HG03558 (cell line): ENCODE measurements around the gene CYP2B6.
"Not testable (repeated sequence)": the region's sequence is repeated elsewhere in the genome, so short reads cannot be mapped to it uniquely, and the experiment has no call there.

Experiments used
- ATAC-seq: cut with Tn5 transposase; IDR thresholded peaks from one replicate; pipeline ENCODE4 v1.9.1; 2021; ENCODE audit warnings: moderate number of reproducible peaks; ENCODE audit not compliant: unreplicated experiment; ENCODE audit errors: extremely low read depth

The CYP2B6 gene

GRCh38 chr19:40979759-40980158 lies 11.3 kb upstream of the CYP2B6 start:
- ATAC-seq, result not testable (repeated sequence)

- ATAC-seq, result not testable (repeated sequence)
Measured at GRCh38 chr19:40980743-40981442, 10.2 kb upstream of the CYP2B6 start.

DNA sequence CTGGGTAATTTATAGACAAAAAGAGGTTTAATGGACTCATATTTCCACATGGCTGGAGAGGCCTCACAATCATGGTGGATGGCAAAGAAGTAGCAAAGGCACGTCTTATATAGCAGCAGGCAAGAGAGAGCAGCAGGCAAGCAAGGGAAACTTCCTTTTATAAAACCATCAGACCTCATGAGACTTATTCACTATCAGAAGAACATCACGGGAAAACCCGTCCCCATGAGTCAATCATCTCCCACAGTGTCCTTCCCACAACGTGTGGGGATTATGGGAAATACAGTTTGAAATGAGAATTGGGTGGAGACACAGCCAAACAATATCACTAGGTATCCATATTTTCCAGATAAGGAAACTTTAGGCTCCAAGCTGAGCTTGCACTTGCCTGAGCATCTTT lies 9.5 kb upstream of the CYP2B6 start:
- ATAC-seq, result no peak

GRCh38 chr19:40982594-40983101 lies 8.4 kb upstream of the CYP2B6 start:
- no peak for ATAC-seq

DNA sequence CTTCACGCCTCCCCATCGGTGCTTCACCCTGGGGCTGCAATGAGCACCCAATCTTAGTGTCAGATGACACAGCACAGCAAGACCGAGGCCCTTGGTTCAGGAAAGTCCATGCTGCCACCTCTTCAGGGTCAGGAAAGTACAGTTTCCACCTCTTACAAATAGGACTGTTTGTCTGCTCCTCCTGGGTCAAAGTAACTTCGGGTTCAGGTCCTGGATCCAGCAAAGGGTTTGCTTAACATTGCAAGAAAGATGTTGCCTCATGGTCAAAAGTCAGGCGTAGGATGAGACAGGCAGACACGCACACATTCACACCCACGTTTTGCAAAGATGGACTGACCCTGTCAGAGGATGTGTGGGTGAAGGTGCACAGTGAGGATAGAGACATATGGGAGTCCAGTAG lies 1.6 kb upstream of the CYP2B6 start:
- ATAC-seq, result no peak

GRCh38 chr19:40995355-40995754 lies 4.3 kb downstream of the CYP2B6 start:
- ATAC-seq, result no peak

GRCh38 chr19:40999018-40999417 lies 7.9 kb downstream of the CYP2B6 start:
- ATAC-seq, result not testable (repeated sequence)

DNA sequence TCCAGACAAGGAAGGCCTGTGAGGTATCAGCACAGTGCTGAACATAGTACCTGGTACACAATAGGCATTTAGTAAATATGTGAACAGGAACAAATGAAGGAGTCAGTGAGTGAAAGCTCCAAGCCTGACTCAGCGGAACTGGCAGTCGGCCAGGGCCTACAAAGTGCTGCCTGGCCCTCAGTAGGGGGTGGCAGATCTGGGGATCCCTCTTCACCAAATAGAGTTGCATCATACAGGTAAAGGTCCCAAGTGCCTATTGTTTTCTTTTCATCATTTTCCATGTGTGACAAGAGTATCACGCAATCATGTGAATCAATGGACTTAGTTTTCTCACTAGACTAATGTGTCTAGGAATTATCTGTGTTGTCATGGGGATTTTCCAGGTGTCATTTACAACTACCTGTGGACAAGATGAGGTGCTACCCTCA lies 9.2 kb downstream of the CYP2B6 start:
- no peak for ATAC-seq

DNA sequence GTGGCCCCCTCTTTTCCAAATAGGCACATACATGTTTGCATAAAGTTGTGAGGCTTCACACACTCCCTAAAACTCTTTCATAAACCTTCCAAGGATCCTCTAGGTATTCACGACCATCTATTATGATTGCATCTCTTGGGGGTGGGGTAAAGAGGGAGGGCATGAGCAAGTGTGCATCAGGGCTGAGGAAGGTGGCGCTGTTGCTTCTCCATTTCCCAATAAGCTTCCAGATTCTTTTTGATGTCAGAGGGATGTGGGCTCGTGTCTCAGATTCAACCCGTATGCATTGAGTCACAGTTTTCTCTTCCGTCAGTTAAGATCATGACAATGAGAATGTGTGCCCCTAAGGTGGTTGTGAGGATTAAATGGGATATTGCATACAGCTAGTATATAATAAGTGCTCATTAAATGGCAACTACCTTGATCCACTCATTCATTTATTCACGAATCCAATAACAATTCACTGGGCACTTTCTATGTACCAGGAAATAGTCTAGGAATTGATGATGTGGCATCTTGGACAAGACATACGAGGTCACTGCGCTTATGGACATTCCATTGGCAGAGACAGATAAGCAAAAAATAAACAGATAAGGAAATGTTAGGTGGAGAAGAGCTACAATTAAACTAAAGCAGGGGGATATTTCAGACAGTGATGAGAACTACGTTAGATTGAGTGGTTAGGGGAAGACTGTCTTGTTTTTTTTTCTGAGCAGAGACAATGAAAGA lies 10.3 kb downstream of the CYP2B6 start:
- no peak for ATAC-seq

DNA sequence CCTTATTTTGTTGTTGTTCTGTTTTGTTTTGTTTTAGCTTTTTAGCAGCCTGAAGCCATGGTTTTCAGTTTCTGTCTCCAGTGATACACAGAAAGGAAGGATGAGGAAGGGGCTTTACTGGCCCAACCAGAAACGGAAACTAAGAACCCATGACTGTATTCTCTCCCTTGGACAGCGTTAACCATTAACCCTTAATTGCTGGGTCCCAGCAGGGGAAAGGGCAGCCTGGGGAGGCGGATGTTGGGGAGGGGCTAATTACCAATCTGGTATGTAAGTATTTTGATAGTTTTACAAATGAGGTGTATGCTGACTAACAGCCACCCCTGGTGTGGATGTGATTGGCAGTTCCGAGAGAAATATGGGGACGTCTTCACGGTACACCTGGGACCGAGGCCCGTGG lies 12.6 kb downstream of the CYP2B6 start:
- not testable (repeated sequence) for ATAC-seq

- no peak for ATAC-seq
Measured at GRCh38 chr19:41009700-41010235, 18.7 kb downstream of the CYP2B6 start.

DNA sequence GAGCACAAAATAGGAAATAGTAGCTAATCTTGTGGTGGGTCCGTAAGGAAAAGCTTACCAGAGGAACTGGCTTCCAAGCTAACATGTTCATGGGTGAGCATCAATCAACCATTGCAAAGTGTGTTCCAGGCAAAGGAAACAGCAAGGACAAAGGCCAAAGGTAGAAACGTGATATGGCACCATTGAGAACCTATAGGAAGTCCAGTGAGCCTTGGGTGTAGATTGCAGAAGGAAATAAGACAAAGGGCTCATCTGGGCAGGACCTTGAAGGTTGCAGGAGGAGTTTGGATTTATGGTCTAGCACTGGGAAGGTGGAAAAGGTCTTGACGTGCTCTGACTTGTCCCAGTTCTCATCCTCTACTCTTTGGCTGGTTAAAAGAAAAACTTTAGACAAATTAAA lies 22.3 kb downstream of the CYP2B6 start:
- no peak for ATAC-seq

- no peak for ATAC-seq
Measured at GRCh38 chr19:41014643-41015042, 23.6 kb downstream of the CYP2B6 start.

DNA sequence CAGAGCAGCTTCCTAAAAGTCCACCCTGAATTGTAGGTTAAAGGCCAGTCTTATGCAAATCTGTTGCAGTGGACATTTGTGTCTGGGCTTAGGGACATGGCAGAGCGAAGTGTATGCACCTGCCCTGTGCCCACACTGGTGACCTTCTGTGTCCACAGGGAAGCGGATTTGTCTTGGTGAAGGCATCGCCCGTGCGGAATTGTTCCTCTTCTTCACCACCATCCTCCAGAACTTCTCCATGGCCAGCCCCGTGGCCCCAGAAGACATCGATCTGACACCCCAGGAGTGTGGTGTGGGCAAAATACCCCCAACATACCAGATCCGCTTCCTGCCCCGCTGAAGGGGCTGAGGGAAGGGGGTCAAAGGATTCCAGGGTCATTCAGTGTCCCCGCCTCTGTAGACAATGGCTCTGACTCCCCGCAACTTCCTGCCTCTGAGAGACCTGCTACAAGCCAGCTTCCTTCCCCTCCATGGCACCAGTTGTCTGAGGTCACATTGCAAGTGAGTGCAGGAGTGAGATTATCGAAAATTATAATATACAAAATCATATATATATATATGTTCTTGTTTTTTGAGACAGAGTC lies 25.5 kb downstream of the CYP2B6 start:
- no peak for ATAC-seq

DNA sequence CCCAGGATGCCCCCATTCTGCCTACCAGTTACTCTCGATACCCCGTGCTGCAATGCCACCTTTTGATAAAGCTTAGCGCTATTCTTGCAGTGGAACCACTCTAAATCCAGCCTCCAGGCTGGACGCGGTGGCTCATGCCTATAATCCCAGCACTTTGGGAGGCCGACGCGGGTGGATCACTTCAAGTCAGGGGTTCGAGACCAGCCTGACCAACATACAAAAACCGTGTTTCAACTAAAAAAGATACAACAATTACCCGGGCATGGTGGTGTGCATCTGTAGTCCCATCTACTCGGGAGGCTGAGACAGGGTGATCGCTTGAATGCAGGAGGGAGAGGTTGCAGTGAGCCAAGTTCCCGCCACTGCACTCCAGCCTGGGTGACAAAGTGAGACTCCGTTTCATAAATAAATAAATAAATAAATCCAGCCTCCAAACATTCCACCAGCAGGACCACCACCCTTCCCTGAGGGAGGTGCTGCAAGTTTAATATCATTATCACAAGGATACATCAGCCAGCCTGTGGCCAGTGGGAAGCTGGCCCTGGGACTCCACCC lies 27.7 kb downstream of the CYP2B6 start:
- ATAC-seq, result no peak

GRCh38 chr19:41019346-41019745 lies 28.3 kb downstream of the CYP2B6 start:
- ATAC-seq, result no peak

DNA sequence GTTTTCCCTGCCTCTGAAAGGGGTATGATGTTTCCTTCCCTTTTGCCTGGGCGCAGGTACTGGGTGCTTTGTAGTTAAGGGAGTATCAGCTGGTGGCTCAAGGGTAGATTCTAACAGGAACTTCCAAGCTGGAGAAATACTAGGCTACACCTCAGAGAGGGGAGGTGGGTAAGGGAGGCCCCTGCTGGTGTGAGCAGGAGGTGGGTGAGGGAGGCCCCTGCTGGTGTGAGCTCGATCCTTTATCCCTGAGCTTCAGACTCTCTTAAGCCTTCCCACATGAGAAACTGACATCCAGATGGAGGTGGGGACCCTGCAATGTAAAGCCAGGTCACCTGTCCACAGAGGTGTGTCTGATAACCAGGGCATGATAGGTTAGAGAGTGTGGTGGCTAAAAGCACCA lies 32.1 kb downstream of the CYP2B6 start:
- ATAC-seq, result no peak

- ATAC-seq, result no peak
Measured at GRCh38 chr19:41025411-41025810, 34.3 kb downstream of the CYP2B6 start.

DNA sequence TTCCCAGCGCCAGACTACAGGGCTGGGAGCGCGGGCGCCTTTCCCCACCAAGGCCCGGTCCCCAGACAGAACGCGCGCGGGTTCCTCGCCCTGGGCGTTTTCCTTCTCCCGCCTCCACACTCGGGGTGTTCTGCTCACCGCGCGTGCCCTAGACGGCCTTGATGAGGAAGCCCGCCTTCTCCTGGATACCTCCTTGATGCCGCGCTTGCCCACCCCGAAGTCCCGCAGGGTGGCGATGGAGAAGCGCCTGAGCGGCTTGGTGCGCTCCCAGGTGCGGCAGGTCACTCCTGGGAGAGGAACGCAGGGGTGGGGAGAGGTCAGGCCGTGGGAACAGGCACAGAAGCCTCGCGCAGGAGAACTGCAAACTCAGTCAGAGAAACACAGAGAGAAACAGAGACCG lies 34.8 kb downstream of the CYP2B6 start:
- no peak for ATAC-seq

- no peak for ATAC-seq
Measured at GRCh38 chr19:41027273-41027967, 36.3 kb downstream of the CYP2B6 start.
